Measurements from ENCODE around the gene MYMK. TPM values are rescaled to one million over a fixed set of nuclear protein-coding genes. Genes with fewer than 3 reads are reported as not detected.

MYMK gene
- total and polyA plus RNA-seq, 2 of the 4 experiments (the other 2 are of a cell fraction): not detected

DNA sequence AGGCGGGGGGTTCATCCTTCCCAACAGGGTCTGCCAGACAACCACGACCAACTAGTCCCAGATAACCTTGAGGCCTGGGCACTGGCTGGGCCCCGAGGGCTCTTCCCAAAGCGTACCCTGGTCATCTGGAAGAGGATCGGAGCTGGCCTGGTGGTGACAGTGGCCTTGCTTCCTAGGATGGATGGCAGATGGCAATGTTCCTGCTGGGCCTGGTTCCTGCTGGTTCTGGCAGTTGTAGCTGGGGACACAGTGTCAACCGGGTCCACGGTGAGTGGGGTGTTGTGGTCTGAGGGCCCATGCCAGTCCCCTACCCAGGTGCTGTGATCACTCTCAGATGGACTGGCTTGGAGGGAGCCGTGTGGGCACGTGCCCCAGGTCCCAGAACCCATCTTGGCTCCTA, 11.8 kb upstream of the MYMK start:
- Histone ChIP-seq H4K20me1 (ENCODE audit: insufficient read depth, low read length) (peaks cover 5% of the 10 kb centered on the region; the same call in 1 of the 2 replicates), H2BK20ac (ENCODE audit: low read depth, low read length) (no peak overlapping the region), H3K79me1 (ENCODE audit: low read depth in 1 of 2, low read length in 2 of 2) (no peaks in the 10 kb centered on the region), H3K56ac (ENCODE audit: extremely low read depth, insufficient read depth, low read length) (no peak overlapping the region), H4K8ac (ENCODE audit: low read depth in 2 of 2, low read length in 2 of 2) (no peak overlapping the region), H2BK15ac (ENCODE audit: low read depth, low read length) (no peak overlapping the region), H3K4ac (ENCODE audit: low read depth, low read length) (no peak overlapping the region), H2AK5ac (ENCODE audit: low read depth, low read length) (no peak overlapping the region), H3K27me3 (ENCODE audit: control insufficient read depth, insufficient read depth, low read length) (peaks cover 46% of the 10 kb centered on the region), H2AFZ (replicated peaks; ENCODE audit: low read length, poor library complexity) (peak overlapping the region; percentile 21), H3K27ac (ENCODE audit: insufficient read depth, low read length) (no peak overlapping the region), H3K36me3 (ENCODE audit: control insufficient read depth, insufficient read depth, low read length) (no peaks in the 10 kb centered on the region), H3K4me2 (ENCODE audit: low read depth, low read length) (no peak overlapping the region), H3K9me1 (ENCODE audit: insufficient read depth, low read length) (no peaks in the 10 kb centered on the region), H3K4me1 (ENCODE audit: control insufficient read depth, insufficient read depth, low read length) (peaks cover 1% of the 10 kb centered on the region; the same call in 1 of the 2 replicates), H4K5ac (ENCODE audit: low read depth, low read length) (no peak overlapping the region), H2BK120ac (ENCODE audit: low read depth, low read length) (no peak overlapping the region), H3K18ac (ENCODE audit: low read depth, low read length) (no peak overlapping the region), H3K9ac (ENCODE audit: low read depth, low read length) (no peak overlapping the region), H3K23ac (ENCODE audit: low read depth, low read length) (no peak overlapping the region), H4K91ac (ENCODE audit: insufficient read depth, low read depth, low read length) (no peak overlapping the region), H2BK5ac (ENCODE audit: low read depth, low read length, poor library complexity, severe bottlenecking) (no peak overlapping the region), H3K9me3 (ENCODE audit: control insufficient read depth, insufficient read depth, low read length) (no peaks in the 10 kb centered on the region), H3K4me3 (ENCODE audit: insufficient read depth, low read depth, low read length) (no peak overlapping the region), H3K14ac (replicated peaks; ENCODE audit: low read depth, low read length) (no peak overlapping the region), H2AK9ac (replicated peaks; ENCODE audit: low read depth, low read length, poor library complexity) (no peak overlapping the region)
- POLR2A ChIA-PET (ENCODE audit: unreplicated experiment): no interaction called here
- no TSS peak for BruUV-seq (replicated peaks)
- in situ Hi-C loops (cut with MboI; ENCODE audit: low sequenced_read_pairs) (loop anchor here (10.0 kb wide), 2 partner anchors 198 to 458 kb away; partner anchors contain the start of genes SARDH and VAV2), intact Hi-C loops (cut with micrococcal nuclease) (no loop called here), dilution Hi-C loops (cut with HindIII; ENCODE audit: low sequenced_read_pairs, unreplicated experiment) (no loop called here)
- 90% methylated on average over 6 of the region's 9 CpGs; no CpG with 5 or more reads in 1 of the 2 experiments for WGBS, 2 experiments (ENCODE audit: extremely low coverage in 2 of 2, insufficient read length in 1 of 2)
- no peak for ATAC-seq (ENCODE audit: low read depth)
- CTCF ChIA-PET: no interaction called here
- no peak for TF ChIP-seq RAD21 (IDR thresholded peaks at IDR 0.05; ENCODE audit: low read length)
- no peak for TF ChIP-seq MAFK (IDR thresholded peaks at IDR 0.05; ENCODE audit: low read depth, low read length)
- TF ChIP-seq, protein P1, sequence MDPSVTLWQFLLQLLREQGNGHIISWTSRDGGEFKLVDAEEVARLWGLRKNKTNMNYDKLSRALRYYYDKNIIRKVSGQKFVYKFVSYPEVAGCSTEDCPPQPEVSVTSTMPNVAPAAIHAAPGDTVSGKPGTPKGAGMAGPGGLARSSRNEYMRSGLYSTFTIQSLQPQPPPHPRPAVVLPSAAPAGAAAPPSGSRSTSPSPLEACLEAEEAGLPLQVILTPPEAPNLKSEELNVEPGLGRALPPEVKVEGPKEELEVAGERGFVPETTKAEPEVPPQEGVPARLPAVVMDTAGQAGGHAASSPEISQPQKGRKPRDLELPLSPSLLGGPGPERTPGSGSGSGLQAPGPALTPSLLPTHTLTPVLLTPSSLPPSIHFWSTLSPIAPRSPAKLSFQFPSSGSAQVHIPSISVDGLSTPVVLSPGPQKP (IDR thresholded peaks at IDR 0.05; ENCODE audit: borderline replicate concordance, low read depth, low read length): no peak
- TF ChIP-seq RFX5 (IDR thresholded peaks at IDR 0.05; ENCODE audit: low read depth, low read length): no peak
- TF ChIP-seq, protein P2, sequence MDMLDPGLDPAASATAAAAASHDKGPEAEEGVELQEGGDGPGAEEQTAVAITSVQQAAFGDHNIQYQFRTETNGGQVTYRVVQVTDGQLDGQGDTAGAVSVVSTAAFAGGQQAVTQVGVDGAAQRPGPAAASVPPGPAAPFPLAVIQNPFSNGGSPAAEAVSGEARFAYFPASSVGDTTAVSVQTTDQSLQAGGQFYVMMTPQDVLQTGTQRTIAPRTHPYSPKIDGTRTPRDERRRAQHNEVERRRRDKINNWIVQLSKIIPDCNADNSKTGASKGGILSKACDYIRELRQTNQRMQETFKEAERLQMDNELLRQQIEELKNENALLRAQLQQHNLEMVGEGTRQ (IDR thresholded peaks at IDR 0.05; ENCODE audit: low read depth, low read length): no peak
- no peak for TF ChIP-seq NFE2L2 (IDR thresholded peaks at IDR 0.05; ENCODE audit: low read depth, low read length)
- no peak for TF ChIP-seq MAZ (IDR thresholded peaks at IDR 0.05; ENCODE audit: borderline replicate concordance, low read depth, low read length)
- TF ChIP-seq, protein P3, sequence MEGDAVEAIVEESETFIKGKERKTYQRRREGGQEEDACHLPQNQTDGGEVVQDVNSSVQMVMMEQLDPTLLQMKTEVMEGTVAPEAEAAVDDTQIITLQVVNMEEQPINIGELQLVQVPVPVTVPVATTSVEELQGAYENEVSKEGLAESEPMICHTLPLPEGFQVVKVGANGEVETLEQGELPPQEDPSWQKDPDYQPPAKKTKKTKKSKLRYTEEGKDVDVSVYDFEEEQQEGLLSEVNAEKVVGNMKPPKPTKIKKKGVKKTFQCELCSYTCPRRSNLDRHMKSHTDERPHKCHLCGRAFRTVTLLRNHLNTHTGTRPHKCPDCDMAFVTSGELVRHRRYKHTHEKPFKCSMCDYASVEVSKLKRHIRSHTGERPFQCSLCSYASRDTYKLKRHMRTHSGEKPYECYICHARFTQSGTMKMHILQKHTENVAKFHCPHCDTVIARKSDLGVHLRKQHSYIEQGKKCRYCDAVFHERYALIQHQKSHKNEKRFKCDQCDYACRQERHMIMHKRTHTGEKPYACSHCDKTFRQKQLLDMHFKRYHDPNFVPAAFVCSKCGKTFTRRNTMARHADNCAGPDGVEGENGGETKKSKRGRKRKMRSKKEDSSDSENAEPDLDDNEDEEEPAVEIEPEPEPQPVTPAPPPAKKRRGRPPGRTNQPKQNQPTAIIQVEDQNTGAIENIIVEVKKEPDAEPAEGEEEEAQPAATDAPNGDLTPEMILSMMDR (conservative IDR thresholded peaks at IDR 0.05; ENCODE audit: low read depth, low read length): no peak
- TF ChIP-seq CEBPB (IDR thresholded peaks at IDR 0.05; ENCODE audit: low read depth, low read length): no peak
- no peak for TF ChIP-seq CHD1 (IDR thresholded peaks at IDR 0.05; ENCODE audit: low read depth, low read length)
- no peak for TF ChIP-seq FOS (IDR thresholded peaks at IDR 0.05; ENCODE audit: low read depth, low read length)
- no peak for TF ChIP-seq BHLHE40 (IDR thresholded peaks at IDR 0.05; ENCODE audit: low read depth, low read length)
- TF ChIP-seq RCOR1 (IDR thresholded peaks at IDR 0.05; ENCODE audit: insufficient replicate concordance, low read length): no peak
- no peak for DNase-seq
